Activated gamma-delta T cell treated with anti-CD3 and anti-CD28 coated beads, Interleukin-2, amount 50 U/mL, for 16 hours (primary cell): ENCODE measurements around the gene PYGB.
"Not testable (repeated sequence)": the region's sequence is repeated elsewhere in the genome, so short reads cannot be mapped to it uniquely, and the experiment has no call there.

Source experiments
- DNase-seq: peaks from one replicate; pipeline ENCODE4 v3.0.0-alpha.2; 2020; ENCODE audit warnings: low read depth

PYGB gene

DNA sequence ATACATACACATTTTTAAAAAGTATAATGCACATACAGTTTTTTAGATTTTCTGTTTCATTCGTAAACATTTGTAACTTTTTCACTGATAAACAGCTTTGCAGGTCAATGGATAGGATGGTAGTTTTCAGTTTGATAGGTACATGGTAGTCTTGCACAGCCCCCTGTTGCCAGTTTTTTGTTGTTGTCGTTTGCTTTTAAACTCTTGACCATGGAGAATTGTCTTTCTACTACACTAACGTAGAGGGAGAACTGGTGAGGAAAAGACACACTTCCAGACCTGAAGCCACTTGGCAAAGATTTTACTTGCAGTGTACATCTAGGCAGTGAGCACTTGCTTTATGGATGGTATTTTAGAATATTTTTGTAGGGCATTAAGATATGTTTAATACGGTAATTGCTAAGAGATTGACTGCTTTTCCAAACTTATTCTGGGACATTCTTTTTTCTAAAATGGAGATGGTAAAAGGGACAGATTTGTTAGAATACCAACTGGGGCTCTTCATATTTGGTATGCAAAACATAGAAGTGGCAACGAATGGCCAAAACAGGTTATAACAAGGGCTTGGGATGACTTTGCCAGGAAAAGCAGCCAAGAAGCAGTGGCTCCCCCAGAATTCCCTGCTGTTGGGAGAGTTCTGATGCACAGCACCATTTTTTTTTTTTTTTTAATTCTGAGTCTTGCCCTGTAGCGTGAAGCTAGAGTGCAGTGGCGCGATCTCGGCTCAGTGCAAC, 1.5 kb downstream of the PYGB start:
- no peak for DNase-seq

GRCh38 chr20:25250508-25250907, 2.6 kb downstream of the PYGB start:
- no peak for DNase-seq

- no peak for DNase-seq
Observed at GRCh38 chr20:25251019-25251418, 3.1 kb downstream of the PYGB start.

GRCh38 chr20:25251558-25251957, 3.7 kb downstream of the PYGB start:
- no peak for DNase-seq

DNA sequence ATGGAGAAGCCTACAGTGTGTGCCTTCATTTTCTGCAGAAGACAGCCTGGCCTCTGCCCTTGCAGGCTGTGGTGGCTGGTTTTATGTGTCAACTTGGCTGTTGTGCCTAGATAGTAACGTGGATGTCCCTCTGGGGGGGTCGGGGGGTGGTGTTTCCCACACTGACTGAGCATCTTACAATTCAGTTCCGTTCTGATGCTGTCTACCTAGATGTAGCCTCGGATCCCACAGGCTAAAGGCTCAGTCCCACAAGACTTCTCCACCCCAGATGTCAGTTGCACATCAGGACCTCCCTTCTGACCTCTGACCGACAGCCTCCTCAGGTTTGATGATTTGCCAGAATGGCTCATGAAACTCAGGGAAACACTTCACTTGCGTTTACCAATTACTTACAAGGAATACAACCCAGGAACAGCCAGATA, 4.4 kb downstream of the PYGB start:
- DNase-seq = no peak

- DNase-seq = no peak
Observed at GRCh38 chr20:25252686-25253421, 5.0 kb downstream of the PYGB start.

- DNase-seq = no peak
Observed at GRCh38 chr20:25253606-25254275, 5.9 kb downstream of the PYGB start.

DNA sequence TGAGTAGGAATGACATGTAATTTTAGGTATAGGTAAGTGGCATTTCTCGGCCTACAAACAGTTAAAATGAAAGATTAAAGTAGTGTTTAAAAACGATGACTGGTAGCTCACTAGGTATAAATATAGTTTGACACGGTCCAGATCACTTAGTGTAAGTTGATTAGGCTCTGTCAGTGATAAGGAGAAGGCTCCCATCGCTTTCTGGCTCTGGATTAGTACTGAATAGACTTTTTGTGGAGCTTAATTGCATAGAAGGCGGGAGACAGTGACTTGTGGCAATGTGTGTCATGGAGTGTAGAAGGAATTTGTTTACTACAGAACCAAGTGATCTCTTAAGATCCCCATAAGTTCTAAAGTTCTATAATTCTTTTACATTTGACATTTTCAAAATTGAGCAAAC, 6.7 kb downstream of the PYGB start:
- DNase-seq = no peak

GRCh38 chr20:25254986-25255680, 7.2 kb downstream of the PYGB start:
- no peak for DNase-seq

DNA sequence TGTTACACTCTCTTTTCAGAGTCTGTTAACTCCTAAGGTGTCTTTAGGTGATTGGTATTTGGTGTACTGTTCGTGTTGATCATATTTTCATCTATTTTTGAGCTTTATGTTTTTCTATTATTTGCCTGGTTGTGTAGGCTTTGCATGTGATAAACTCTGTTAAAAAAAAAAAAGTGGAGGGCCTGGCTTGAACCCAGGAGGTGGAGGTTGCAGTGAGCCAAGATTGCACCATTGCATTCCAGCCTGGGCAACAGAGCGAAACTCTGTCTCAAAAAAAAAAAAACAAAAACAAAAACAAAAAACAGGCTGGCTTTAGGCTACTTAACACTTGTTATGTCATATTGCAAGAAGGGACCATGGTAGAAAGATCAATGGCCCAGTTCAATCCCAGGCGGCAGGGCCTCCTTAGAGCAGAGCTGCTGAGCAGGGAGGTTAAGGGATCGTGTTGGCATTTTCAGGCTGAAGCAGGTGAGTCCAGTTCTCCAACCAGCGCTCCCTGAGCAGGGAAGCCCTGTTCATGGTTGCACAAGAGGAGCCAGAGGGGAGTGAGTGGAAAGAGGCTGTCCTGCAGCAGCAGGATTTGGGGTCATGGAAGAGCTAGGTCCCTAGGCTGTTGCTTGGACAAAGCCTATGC, 8.5 kb downstream of the PYGB start:
- no peak for DNase-seq

GRCh38 chr20:25257130-25257529, 9.2 kb downstream of the PYGB start:
- DNase-seq = no peak

DNA sequence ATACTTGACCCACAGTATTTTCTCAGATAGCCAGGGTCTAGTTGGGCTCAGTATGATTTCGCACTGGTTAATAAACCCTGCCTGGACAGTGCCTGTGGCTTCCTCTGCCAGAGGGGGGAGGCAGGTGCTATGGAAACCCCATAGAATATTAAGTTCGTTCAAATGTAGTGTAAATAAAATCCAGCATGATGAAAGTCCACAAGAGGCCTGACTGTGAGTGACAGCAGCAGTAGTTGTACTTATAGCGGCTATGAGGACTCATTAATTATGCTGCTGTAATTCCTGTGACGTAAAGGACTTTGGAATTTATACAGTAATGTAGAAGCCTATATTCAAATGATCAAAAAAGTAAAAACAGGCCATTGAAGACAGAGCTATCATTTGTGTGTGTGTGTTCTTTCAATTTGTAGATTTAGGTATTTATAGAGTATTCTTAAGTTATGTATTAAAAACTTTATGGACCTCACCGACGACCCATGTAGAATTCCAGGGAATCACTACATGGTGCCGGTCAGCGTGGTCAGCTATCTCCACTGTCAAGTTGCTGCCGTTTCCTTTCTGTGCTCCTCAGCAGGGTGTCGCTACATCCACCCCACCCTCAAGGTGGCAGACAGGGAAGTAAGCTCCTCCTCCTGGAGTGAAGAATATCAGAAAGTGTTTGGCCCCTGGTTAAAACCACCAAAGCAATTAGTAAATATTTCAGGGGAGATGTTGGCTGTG, 10.0 kb downstream of the PYGB start:
- DNase-seq = no peak

DNA sequence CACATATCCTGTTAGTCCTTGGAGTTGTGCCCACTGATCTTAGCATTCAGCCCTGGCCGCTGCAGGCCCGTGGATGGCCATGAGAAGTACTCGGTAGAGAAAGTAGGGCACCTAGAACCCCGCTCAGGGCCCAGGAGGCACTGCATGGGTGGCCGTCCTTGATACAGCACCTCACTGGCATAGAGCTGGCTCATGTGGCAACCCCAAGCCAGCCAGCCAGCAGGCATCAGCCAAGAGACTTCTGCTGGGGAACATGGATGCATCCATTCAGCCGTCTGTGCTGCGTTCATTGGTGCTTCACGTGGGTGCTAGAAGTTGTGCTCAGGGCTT, 10.6 kb downstream of the PYGB start:
- DNase-seq = no peak

DNA sequence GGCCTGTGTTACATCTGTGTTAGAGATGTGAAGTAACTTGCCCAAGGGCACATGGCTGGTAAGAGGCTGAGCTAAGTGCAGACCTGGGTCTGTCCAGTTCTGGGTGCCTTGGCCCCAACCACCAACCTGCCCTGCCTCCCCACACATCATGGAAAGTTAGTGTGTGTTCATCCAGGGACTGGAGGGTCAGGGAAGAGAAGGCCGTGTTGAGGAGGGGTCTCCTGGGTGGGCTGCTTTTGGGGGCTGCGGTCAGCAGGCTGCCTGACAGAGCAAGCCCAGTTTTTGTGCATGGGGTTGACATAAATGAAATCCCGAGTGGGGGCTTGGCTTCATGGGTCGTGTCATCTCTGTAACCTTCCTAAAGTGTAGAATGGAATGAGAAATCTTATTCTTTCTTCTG, 10.9 kb downstream of the PYGB start:
- DNase-seq = no peak

GRCh38 chr20:25259358-25259757, 11.5 kb downstream of the PYGB start:
- no peak for DNase-seq

GRCh38 chr20:25259788-25260254, 11.9 kb downstream of the PYGB start:
- DNase-seq = no peak

DNA sequence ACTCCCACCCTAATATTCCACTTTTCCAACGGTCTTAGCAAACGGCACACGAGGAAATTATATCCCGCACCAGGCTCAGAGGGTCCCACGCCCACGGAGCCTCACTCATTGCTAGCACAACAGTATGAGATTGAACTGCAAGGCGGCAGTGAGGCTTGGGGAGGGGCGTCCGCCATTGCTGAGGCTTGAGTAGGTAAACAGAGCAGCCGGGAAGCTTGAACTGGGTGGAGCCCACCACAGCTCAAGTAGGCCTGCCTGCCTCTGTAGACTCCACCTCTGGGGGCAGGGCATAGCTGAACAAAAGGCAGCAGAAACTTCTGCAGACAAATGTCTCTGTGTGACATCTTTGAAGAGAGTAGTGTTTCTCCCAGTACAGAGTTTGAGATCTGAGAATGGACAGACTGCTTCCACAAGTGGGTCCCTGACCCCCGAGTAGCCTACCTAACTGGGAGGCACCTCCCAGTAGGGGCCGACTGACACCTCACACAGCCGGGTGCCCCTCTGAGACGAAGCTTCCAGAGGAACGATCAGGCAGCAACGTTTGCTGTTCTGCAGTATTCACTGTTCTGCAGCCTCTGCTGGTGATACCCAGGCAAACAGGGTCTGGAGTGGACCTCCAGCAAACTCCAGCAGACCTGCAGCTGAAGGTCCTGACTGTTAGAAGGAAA, 13.0 kb downstream of the PYGB start:
- DNase-seq = not testable (repeated sequence)

DNA sequence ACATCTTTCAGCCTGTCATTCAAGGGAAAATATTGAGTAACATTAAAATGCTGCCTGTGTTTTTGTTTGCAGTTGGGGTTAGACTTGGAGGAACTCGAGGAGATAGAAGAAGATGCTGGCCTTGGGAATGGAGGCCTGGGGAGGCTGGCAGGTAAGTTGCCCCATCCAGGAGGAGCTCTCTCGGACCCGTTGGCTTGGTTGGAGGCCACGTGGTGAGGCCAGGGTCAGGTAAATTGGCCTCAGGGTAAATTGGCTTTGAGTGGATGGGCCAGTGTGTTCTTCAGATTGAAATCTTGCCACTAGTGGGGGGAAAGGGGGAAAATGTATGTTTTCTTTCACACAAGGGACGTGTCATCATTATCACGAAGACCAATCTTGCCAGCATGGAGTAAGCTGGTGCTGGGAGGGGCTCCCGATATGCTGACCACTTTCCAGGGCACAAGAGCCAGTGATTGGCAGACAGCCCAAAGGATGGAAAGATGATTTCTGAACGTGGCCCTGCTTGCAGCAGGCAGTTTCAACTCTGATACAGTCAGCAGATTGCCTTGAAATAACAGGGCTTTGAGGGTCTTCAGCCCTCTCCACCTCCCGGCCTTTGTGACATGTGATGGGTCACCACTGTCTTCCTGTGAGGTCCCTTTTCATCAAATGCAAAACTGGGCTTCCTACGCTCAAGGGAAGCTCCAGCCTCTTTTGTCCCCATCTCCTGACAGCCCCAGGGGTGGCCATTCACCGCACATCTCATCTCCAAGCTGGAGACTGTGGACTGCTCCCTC, 21.4 kb downstream of the PYGB start:
- DNase-seq = no peak

GRCh38 chr20:25269833-25270170, 21.9 kb downstream of the PYGB start:
- no peak for DNase-seq

DNA sequence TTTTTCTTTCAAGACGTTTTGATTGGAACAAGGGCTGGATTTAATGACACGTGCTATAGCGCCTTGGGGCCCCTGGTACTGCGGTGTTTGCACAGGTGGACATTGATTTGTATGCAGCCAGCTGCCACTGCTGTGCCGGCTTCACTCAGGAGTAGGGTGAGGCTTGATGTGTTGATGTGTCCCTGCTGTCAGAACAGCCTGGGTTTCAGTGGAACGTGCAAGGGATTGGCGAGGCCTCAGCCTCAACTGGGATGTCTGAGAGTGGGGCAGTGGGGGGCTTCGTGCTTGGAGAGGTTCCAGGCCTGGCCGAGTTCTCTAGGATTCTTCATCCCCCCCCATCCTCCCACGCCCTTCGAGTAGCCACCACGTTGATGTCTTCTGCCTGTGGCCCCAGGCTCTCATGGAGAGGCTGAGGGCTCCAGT, 23.0 kb downstream of the PYGB start:
- DNase-seq = no peak
